Panc1 (cell line): Measurements from ENCODE around the gene CBY1. TPM values are rescaled to one million over a fixed set of nuclear protein-coding genes. Genes with fewer than 3 reads are reported as not detected.

Experiments used
- ATAC-seq: fragments of 200-7000 bp; cut with Tn5 transposase; 2 replicates; pipeline ENCODE4 v1.9.1; 2020; ENCODE audit warnings: mild to moderate bottlenecking, moderate library complexity
- BruUV-seq: library from RNA; stranded (reverse); fragments of 400-500 nt; replicated peaks from 2 replicates; lab custom pipeline; 2021; lab: Mats Ljungman, UMichigan
- CTCF ChIA-PET: fragments of 300-600 bp; sonication (Branson Sonifier 250); formaldehyde crosslinking; loops from one replicate; lab custom pipeline; 2022; ENCODE audit warnings: antibody characterized with exemption; lab: Charles Lee
- POLR2A ChIA-PET: fragments of 300-600 bp; sonication (Branson Sonifier 250); formaldehyde crosslinking; loops from one replicate; lab custom pipeline; 2022; ENCODE audit warnings: antibody characterized with exemption; lab: Charles Lee
- DNase-seq: peaks from one replicate; pipeline ENCODE4 v3.0.0-alpha.2; 2010; ENCODE audit warnings: low read depth, low spot score
- H3K27ac ChIP-seq: 2 replicates; pipeline ENCODE4 v1.5.1; 2011; ENCODE audit warnings: mild to moderate bottlenecking, low read length, inconsistent platforms
- H3K27me3 ChIP-seq: fragments of 200-500 bp; sonication (Bioruptor generic); 2 replicates; pipeline ENCODE4 v1.6.0; 2014; ENCODE audit warnings: low read length, inconsistent platforms; ENCODE audit not compliant: control insufficient read depth, insufficient read depth
- H3K36me3 ChIP-seq: fragments of 200-500 bp; sonication (Bioruptor generic); 2 replicates; pipeline ENCODE4 v1.5.1; 2014; ENCODE audit warnings: inconsistent platforms, mild to moderate bottlenecking, low read length, moderate library complexity; ENCODE audit not compliant: control insufficient read depth, insufficient read depth
- H3K4me1 ChIP-seq: 2 replicates; pipeline ENCODE4 v1.5.1; 2011; ENCODE audit warnings: inconsistent platforms, mild to moderate bottlenecking, low read length, moderate library complexity; ENCODE audit not compliant: control insufficient read depth, insufficient read depth
- H3K4me3 ChIP-seq, 2 experiments: 2 replicates each; pipeline ENCODE4 v1.5.1; 2011 to 2012; ENCODE audit warnings: low read depth in 2 of 2, low read length in 2 of 2, mild to moderate bottlenecking in 2 of 2, inconsistent platforms in 1 of 2, moderate library complexity in 1 of 2
- H3K9me3 ChIP-seq: fragments of 200-500 bp; sonication (Bioruptor generic); 2 replicates; pipeline ENCODE4 v1.5.1; 2014; ENCODE audit warnings: low read depth, mild to moderate bottlenecking, inconsistent platforms, low read length, moderate library complexity; ENCODE audit not compliant: control insufficient read depth, insufficient read depth
- POLR2AphosphoS5 ChIP-seq: IDR thresholded peaks from 2 replicates; pipeline ENCODE4 v1.6.1; 2012; ENCODE audit warnings: mild to moderate bottlenecking, low read depth, low read length, moderate library complexity
- SIN3A ChIP-seq: IDR thresholded peaks from 2 replicates; pipeline ENCODE4 v1.6.1; 2012; ENCODE audit warnings: low read depth, mild to moderate bottlenecking, low read length, moderate library complexity, borderline replicate concordance; ENCODE audit not compliant: insufficient read depth
- TCF7L2 ChIP-seq: IDR thresholded peaks from 2 replicates; pipeline ENCODE4 v1.6.1; 2011; ENCODE audit warnings: mild to moderate bottlenecking, low read depth, low read length, inconsistent platforms
- in situ Hi-C: cut with HindIII; loops from 2 replicates; pipeline ENCODE4 v1.10.0; 2016; ENCODE audit warnings: low sequenced_read_pairs, low pct_unique_long_range_greater_than_20kb
- intact Hi-C: fragments of 100-400 bp; cut with micrococcal nuclease; formaldehyde crosslinking; loops from one replicate; pipeline ENCODE4 v1.10.0; 2022; ENCODE audit not compliant: unreplicated experiment
- total RNA-seq: library from RNA; stranded (reverse); gene quantifications from one replicate; pipeline ENCODE4 v1.2.1, GENCODE V29; 2021; ENCODE audit not compliant: unreplicated experiment
- TF ChIP-seq, protein P1 (sequence below), 2 experiments: IDR thresholded peaks; 2 replicates each; pipeline ENCODE4 v1.6.1; 2011 to 2012; ENCODE audit warnings: low read depth in 2 of 2, control low read depth in 1 of 2, low read length in 1 of 2, mild to moderate bottlenecking in 1 of 2, moderate library complexity in 1 of 2; ENCODE audit not compliant: insufficient read depth in 1 of 2
- TF ChIP-seq, protein P2 (sequence below): fragments of 450-650 bp; IDR thresholded peaks from 2 replicates; pipeline ENCODE4 v1.5.1; 2017; ENCODE audit warnings: mild to moderate bottlenecking

Gene CBY1
- total RNA-seq, 1 experiment from 2014 or later: 20.4 TPM

DNA sequence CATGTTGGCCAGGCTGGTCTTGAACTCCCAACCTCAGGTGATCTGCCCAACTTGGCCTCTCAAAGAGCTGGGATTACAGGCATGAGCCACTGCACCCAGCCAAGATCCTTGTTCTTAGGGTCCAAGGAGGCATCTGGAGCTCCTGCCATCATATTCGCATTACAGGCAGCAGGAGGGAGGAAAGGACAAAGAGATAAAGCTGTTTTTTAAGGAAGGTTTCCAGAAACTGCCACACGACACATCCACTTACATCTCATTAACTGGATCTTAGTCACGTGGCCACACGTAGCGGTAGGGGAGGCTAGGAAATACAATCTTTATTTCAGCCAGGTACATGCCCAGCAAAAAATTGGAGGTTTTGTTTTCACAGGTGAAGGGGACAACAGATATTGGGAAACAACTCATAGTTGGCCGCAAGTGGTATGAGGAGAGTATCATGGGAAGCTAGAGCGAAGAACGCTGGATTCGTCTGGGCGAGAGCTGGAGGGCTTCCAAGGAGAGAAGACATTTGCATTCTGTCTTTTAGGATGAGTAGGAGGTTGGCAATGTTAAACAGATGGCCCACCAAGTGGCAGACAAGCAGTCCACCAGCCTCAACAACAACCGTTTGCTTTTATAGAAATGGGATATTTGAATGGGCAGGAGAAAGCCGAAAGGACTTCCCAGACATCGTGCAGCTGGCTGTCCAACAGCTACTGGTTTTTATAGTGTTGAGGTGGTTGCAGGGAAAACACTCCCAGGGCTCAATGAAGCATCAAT lies 47.3 kb upstream of the CBY1 start:
- no TSS peak for BruUV-seq
- POLR2A ChIA-PET: interaction anchor here (0.6 kb wide), 1 partner anchor 67 kb away, joined by 3 read pairs; no protein-coding TSS in a partner anchor

DNA sequence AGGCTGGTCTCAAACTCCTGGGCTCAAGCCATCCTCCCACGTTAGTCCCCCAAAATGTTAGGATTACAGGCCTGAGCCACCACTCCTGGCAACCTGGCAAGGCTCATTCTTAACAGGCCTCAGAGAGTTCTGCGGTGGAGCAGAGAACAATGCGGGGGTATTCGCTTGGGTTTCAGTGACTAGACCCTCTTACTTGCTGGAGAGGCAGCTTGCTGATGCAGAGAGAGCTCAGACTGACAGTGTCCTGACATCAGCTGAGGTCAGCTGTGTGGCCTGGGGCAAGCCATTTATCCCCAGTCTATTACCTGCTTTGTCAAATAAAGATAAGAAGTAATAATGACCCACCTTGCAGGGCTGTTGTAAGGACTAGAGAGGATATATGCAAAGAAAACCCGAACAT lies 46.2 kb upstream of the CBY1 start:
- ATAC-seq (no peak), DNase-seq (no peak)
- no TSS peak for BruUV-seq
- TF ChIP-seq, protein P1, sequence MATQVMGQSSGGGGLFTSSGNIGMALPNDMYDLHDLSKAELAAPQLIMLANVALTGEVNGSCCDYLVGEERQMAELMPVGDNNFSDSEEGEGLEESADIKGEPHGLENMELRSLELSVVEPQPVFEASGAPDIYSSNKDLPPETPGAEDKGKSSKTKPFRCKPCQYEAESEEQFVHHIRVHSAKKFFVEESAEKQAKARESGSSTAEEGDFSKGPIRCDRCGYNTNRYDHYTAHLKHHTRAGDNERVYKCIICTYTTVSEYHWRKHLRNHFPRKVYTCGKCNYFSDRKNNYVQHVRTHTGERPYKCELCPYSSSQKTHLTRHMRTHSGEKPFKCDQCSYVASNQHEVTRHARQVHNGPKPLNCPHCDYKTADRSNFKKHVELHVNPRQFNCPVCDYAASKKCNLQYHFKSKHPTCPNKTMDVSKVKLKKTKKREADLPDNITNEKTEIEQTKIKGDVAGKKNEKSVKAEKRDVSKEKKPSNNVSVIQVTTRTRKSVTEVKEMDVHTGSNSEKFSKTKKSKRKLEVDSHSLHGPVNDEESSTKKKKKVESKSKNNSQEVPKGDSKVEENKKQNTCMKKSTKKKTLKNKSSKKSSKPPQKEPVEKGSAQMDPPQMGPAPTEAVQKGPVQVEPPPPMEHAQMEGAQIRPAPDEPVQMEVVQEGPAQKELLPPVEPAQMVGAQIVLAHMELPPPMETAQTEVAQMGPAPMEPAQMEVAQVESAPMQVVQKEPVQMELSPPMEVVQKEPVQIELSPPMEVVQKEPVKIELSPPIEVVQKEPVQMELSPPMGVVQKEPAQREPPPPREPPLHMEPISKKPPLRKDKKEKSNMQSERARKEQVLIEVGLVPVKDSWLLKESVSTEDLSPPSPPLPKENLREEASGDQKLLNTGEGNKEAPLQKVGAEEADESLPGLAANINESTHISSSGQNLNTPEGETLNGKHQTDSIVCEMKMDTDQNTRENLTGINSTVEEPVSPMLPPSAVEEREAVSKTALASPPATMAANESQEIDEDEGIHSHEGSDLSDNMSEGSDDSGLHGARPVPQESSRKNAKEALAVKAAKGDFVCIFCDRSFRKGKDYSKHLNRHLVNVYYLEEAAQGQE (IDR thresholded peaks at IDR 0.05; ENCODE audit: insufficient read depth in 1 of 2, low read depth in 2 of 2, low read length in 1 of 2): no peak
- TF ChIP-seq TCF7L2 (no peak), SIN3A (no peak), POLR2AphosphoS5 (no peak)
- TF ChIP-seq, protein P2, sequence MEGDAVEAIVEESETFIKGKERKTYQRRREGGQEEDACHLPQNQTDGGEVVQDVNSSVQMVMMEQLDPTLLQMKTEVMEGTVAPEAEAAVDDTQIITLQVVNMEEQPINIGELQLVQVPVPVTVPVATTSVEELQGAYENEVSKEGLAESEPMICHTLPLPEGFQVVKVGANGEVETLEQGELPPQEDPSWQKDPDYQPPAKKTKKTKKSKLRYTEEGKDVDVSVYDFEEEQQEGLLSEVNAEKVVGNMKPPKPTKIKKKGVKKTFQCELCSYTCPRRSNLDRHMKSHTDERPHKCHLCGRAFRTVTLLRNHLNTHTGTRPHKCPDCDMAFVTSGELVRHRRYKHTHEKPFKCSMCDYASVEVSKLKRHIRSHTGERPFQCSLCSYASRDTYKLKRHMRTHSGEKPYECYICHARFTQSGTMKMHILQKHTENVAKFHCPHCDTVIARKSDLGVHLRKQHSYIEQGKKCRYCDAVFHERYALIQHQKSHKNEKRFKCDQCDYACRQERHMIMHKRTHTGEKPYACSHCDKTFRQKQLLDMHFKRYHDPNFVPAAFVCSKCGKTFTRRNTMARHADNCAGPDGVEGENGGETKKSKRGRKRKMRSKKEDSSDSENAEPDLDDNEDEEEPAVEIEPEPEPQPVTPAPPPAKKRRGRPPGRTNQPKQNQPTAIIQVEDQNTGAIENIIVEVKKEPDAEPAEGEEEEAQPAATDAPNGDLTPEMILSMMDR: no peak
- CTCF ChIA-PET: no interaction called here
- H3K4me1 ChIP-seq: peaks cover 9% of the 10 kb centered on the region
- no peak overlapping the region for H3K27ac ChIP-seq
- no peaks in the 10 kb centered on the region for H3K27me3 ChIP-seq
- POLR2A ChIA-PET: interaction anchor here (0.6 kb wide), 1 partner anchor 359 kb away, joined by 5 read pairs; no protein-coding TSS in a partner anchor
- no peaks in the 10 kb centered on the region for H3K36me3 ChIP-seq
- intact Hi-C loops (no loop called here), in situ Hi-C loops (no loop called here)
- H3K4me3 ChIP-seq: no peak overlapping the region
- no peaks in the 10 kb centered on the region for H3K9me3 ChIP-seq

More for the DNA sequence above, 47.3 kb upstream of the CBY1 start:
- TF ChIP-seq POLR2AphosphoS5: no peak
- TF ChIP-seq TCF7L2: no peak
- TF ChIP-seq, protein P1 (IDR thresholded peaks at IDR 0.05; ENCODE audit: insufficient read depth in 1 of 2, low read depth in 2 of 2, low read length in 1 of 2): no peak
- no peak for TF ChIP-seq SIN3A
- intact Hi-C loops: no loop called here
- H3K27me3 ChIP-seq: no peaks in the 10 kb centered on the region
- ATAC-seq: no peak
- DNase-seq: no peak
- in situ Hi-C loops: no loop called here
- CTCF ChIA-PET: no interaction called here
- H3K9me3 ChIP-seq: no peaks in the 10 kb centered on the region
- no peak overlapping the region for H3K27ac ChIP-seq
- H3K4me3 ChIP-seq: no peak overlapping the region
- H3K4me1 ChIP-seq: peaks cover 9% of the 10 kb centered on the region
- no peaks in the 10 kb centered on the region for H3K36me3 ChIP-seq
